22Rv1 (cell line): Measurements from ENCODE around the gene COL18A1.

Experiments
- ZFX ChIP-seq: fragments of 450-650 bp; IDR thresholded peaks from 2 replicates; pipeline ENCODE4 v1.6.1; 2017; ENCODE audit warnings: antibody characterized with exemption, borderline replicate concordance
- TF ChIP-seq, protein P1 (sequence below): fragments of 450-650 bp; IDR thresholded peaks from 2 replicates; pipeline ENCODE4 v1.5.1; 2017; ENCODE audit warnings: mild to moderate bottlenecking

DNA sequence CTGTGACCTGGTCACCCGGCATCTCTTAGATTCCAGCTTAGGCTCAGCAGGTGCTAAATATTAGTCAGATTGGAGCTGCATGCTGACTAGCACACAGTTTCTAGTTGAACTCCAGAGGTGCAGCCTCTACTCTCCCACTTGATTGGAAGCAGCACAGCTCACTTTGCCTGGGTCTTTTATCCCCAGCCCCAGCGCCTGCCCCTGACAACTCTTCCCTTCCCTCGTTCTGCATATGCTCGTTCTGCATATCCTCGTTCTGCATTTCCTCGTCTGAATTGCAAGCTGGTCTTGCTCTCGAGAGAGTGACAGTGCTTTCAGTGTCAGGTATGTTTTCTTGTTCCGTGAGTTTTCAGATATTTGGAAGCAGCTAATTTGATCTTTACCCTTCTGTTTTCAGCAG lies 11.7 kb downstream of the COL18A1 start:
- TF ChIP-seq, protein P1, sequence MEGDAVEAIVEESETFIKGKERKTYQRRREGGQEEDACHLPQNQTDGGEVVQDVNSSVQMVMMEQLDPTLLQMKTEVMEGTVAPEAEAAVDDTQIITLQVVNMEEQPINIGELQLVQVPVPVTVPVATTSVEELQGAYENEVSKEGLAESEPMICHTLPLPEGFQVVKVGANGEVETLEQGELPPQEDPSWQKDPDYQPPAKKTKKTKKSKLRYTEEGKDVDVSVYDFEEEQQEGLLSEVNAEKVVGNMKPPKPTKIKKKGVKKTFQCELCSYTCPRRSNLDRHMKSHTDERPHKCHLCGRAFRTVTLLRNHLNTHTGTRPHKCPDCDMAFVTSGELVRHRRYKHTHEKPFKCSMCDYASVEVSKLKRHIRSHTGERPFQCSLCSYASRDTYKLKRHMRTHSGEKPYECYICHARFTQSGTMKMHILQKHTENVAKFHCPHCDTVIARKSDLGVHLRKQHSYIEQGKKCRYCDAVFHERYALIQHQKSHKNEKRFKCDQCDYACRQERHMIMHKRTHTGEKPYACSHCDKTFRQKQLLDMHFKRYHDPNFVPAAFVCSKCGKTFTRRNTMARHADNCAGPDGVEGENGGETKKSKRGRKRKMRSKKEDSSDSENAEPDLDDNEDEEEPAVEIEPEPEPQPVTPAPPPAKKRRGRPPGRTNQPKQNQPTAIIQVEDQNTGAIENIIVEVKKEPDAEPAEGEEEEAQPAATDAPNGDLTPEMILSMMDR = no peak
- no peak for TF ChIP-seq ZFX
